ENCODE results near the gene CYB561. TPM values are rescaled to one million over a fixed set of nuclear protein-coding genes. Genes with fewer than 3 reads are reported as not detected.
A peak's percentile ranks its signal among the peaks of the same experiment; 100 is the strongest.

Gene CYB561
- polyA plus RNA-seq, 3 donors, result 5.2 to 11.8 (median 8.3) TPM

DNA sequence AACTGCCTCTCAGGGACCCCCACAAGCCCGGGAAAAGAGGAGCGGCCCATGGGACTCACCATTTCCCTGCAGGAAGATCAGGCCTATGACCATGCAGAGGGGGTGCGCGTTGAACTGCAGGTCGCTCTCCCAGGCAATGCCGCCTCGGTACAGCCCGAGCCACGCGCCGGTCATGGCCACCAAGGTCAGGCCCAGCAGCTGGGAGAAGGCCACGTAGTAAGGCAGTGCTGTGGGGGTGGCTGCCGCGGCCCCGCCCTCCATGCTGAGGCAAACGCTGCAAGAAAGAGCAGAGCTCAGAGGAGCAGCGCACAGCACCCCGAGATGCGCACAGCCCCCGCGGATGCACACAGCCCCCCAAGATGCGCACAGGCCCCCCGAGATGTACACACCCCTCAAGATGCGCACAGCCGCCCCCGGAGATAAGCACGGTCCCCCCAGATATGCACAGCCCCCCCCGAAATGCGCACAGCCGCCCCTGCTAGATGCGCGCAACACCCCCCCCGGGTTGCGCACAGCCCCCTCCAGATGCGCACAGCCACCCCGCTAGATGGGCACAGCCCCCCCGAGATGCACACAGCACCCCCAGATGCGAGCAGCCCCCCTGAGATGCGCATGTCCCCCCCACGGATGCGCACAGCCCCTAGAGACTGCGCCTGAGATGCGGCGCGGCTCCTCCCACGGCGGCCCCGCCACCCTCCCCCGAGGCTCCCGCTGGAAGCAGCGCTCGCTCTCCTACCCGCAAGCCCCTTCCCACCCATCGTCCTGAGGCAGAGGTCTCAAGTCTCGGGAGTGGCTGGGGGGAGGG is 8.6 kb downstream of the CYB561 start:
- Histone ChIP-seq H3K27ac (ENCODE audit: low read depth in 1 of 2, low read length in 2 of 2) (no peak overlapping the region), H4K20me1 (ENCODE audit: insufficient read depth, low read length) (no peaks in the 10 kb centered on the region), H3K4me3 (replicated peaks in 1 of 3; ENCODE audit: low read depth in 2 of 3, low read length in 3 of 3) (no peak overlapping the region), H3K4me2 (replicated peaks; ENCODE audit: extremely low read depth, low read length, poor library complexity, severe bottlenecking) (peak overlapping the region; percentile 35), H3K9me3 (replicated peaks in 1 of 2; ENCODE audit: control insufficient read depth in 1 of 2, insufficient read depth in 1 of 2, low read length in 2 of 2) (no peaks in the 10 kb centered on the region), H3K36me3 (replicated peaks in 1 of 2; ENCODE audit: control insufficient read depth in 1 of 2, insufficient read depth in 2 of 2, low read length in 2 of 2) (no peaks in the 10 kb centered on the region), H3K79me2 (ENCODE audit: insufficient read depth, low read length) (no peaks in the 10 kb centered on the region), H3K9ac (ENCODE audit: insufficient read depth, low read length, poor library complexity, severe bottlenecking) (no peak overlapping the region), H3K27me3 (ENCODE audit: control insufficient read depth in 2 of 2, insufficient read depth in 2 of 2, low read length in 2 of 2) (no peaks in the 10 kb centered on the region), H2AFZ (ENCODE audit: insufficient read depth, low read depth, low read length, poor library complexity, severe bottlenecking) (no peak overlapping the region), H3K4me1 (ENCODE audit: control insufficient read depth in 1 of 2, insufficient read depth in 2 of 2, low read length in 2 of 2) (peaks cover 51 to 61% of the 10 kb centered on the region in 2 donors)
- Mint-ChIP-seq H3K36me3 (peaks cover 0 to 4% of the 10 kb centered on the region in 2 donors), H3K27me3 (ENCODE audit: low read depth in 3 of 3) (peaks cover 0 to 11% (median 5%) of the 10 kb centered on the region in 3 donors), H3K4me1 (peaks cover 52% of the 10 kb centered on the region), H3K27ac (no peak overlapping the region), H3K9me3 (peaks cover 0 to 3% (median 0%) of the 10 kb centered on the region in 7 donors), H3K4me3 (peak overlapping the region in 1 of 2 donors; percentile 47)
- TF ChIP-seq, protein P1, sequence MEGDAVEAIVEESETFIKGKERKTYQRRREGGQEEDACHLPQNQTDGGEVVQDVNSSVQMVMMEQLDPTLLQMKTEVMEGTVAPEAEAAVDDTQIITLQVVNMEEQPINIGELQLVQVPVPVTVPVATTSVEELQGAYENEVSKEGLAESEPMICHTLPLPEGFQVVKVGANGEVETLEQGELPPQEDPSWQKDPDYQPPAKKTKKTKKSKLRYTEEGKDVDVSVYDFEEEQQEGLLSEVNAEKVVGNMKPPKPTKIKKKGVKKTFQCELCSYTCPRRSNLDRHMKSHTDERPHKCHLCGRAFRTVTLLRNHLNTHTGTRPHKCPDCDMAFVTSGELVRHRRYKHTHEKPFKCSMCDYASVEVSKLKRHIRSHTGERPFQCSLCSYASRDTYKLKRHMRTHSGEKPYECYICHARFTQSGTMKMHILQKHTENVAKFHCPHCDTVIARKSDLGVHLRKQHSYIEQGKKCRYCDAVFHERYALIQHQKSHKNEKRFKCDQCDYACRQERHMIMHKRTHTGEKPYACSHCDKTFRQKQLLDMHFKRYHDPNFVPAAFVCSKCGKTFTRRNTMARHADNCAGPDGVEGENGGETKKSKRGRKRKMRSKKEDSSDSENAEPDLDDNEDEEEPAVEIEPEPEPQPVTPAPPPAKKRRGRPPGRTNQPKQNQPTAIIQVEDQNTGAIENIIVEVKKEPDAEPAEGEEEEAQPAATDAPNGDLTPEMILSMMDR (IDR thresholded peaks at IDR 0.05), result no peak
- intact Hi-C loops (cut with micrococcal nuclease), result loop anchor here in 1 of 2 donors (5.0 kb wide), 1 partner anchor 180 kb away; no protein-coding TSS in a partner anchor
- WGBS (ENCODE audit: insufficient coverage), result 86% methylated on average over 19 of the region's 55 CpGs
- no peak for DNase-seq

DNA sequence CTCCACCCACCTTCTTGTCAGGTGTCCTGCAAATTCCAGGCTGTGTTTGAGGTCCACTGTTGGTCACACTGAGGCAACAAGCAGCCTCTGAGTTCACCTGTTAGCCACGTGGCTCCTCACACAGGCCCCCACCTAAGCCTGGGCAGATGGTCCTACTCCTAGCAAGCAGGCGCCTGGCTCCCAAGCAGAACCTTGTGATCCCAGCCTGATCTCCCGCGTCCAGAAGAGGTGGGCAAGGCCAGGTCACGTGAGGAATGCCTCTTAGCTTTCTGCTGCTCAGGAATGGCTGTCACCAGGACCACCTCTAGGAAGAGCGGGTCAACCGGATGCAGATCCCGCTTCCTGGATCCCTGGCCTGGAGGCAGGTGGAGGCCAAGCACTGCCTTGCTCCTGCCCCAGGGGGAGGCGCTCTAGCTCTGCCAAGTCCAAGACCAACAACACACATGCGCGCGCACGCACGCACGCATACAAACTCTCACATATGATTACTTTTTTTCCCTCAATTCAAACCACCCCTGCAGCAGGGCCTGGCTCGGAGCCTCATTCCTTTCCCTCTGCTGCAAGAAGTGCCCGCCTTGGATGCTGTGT is 9.5 kb downstream of the CYB561 start:
- H3K27me3 Mint-ChIP-seq (ENCODE audit: low read depth in 3 of 3), result peaks cover 0 to 11% (median 6%) of the 10 kb centered on the region in 3 donors
- no peak overlapping the region for H3K4me3 Mint-ChIP-seq
- H3K4me1 Mint-ChIP-seq, result peaks cover 52% of the 10 kb centered on the region
- intact Hi-C loops (cut with micrococcal nuclease), result loop anchor here in 1 of 2 donors (5.0 kb wide), 1 partner anchor 181 kb away; no protein-coding TSS in a partner anchor
- H3K4me2 ChIP-seq (replicated peaks; ENCODE audit: extremely low read depth, low read length, poor library complexity, severe bottlenecking), result no peak overlapping the region
- peaks cover 0 to 3% (median 0%) of the 10 kb centered on the region in 7 donors for H3K9me3 Mint-ChIP-seq
- H3K27ac Mint-ChIP-seq, result peak overlapping the region in 2 of 7 donors; percentile 18 to 23
- no peaks in the 10 kb centered on the region for H4K20me1 ChIP-seq (ENCODE audit: insufficient read depth, low read length)
- no peaks in the 10 kb centered on the region for H3K9me3 ChIP-seq (replicated peaks in 1 of 2; ENCODE audit: control insufficient read depth in 1 of 2, insufficient read depth in 1 of 2, low read length in 2 of 2)
- no peaks in the 10 kb centered on the region for H3K79me2 ChIP-seq (ENCODE audit: insufficient read depth, low read length)
- TF ChIP-seq, protein P1 (IDR thresholded peaks at IDR 0.05), result no peak
- H2AFZ ChIP-seq (ENCODE audit: insufficient read depth, low read depth, low read length, poor library complexity, severe bottlenecking), result no peak overlapping the region
- no peak for DNase-seq
- no peaks in the 10 kb centered on the region for H3K36me3 ChIP-seq (replicated peaks in 1 of 2; ENCODE audit: control insufficient read depth in 1 of 2, insufficient read depth in 2 of 2, low read length in 2 of 2)
- peaks cover 51 to 61% of the 10 kb centered on the region in 2 donors for H3K4me1 ChIP-seq (ENCODE audit: control insufficient read depth in 1 of 2, insufficient read depth in 2 of 2, low read length in 2 of 2)
- no peak overlapping the region for H3K4me3 ChIP-seq (replicated peaks in 1 of 3; ENCODE audit: low read depth in 2 of 3, low read length in 3 of 3)
- H3K27ac ChIP-seq (ENCODE audit: low read depth in 1 of 2, low read length in 2 of 2), result no peak overlapping the region
- no peaks in the 10 kb centered on the region for H3K27me3 ChIP-seq (ENCODE audit: control insufficient read depth in 2 of 2, insufficient read depth in 2 of 2, low read length in 2 of 2)
- H3K9ac ChIP-seq (ENCODE audit: insufficient read depth, low read length, poor library complexity, severe bottlenecking), result no peak overlapping the region
- H3K36me3 Mint-ChIP-seq, result peaks cover 0 to 4% of the 10 kb centered on the region in 2 donors
- WGBS (ENCODE audit: insufficient coverage), result 97% methylated on average over 9 of the region's 17 CpGs
